Stimulated activated CD8-positive, alpha-beta memory T cell treated with anti-CD3 and anti-CD28 coated beads, Interleukin-4, amount 100 ng/mL, for 1 hour (primary cell): ENCODE measurements around the gene CENPL.
"Not testable (repeated sequence)": the region's sequence is repeated elsewhere in the genome, so short reads cannot be mapped to it uniquely, and the experiment has no call there.

Experiments used
- DNase-seq, 2 donors: peaks; one replicate each; pipeline ENCODE4 v3.0.0-alpha.2; 2020; ENCODE audit warnings: low read depth in 2 of 2, low spot score in 1 of 2

Gene CENPL, protein sequence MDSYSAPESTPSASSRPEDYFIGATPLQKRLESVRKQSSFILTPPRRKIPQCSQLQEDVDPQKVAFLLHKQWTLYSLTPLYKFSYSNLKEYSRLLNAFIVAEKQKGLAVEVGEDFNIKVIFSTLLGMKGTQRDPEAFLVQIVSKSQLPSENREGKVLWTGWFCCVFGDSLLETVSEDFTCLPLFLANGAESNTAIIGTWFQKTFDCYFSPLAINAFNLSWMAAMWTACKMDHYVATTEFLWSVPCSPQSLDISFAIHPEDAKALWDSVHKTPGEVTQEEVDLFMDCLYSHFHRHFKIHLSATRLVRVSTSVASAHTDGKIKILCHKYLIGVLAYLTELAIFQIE

GRCh38 chr1:173824315-173825081 is at the start of gene CENPL, which contains the start of gene DARS2:
CENPL (minus strand) TSS chr1:173824883; CDS start chr1:173811299, 13,584 bp downstream.
DARS2 (plus strand) TSS chr1:173824673; CDS start chr1:173825230, 557 bp downstream.
- peak; percentile 63 to 83 for DNase-seq

GRCh38 chr1:173871500-173871899 is 46.8 kb upstream of the CENPL start:
- no peak for DNase-seq

GRCh38 chr1:173871091-173871490 is 46.4 kb upstream of the CENPL start:
- DNase-seq, result no peak

- no peak for DNase-seq
These were observed 45.8 kb upstream of the CENPL start for GRCh38 chr1:173870252-173871075.

- no peak for DNase-seq
These were observed 44.3 kb upstream of the CENPL start for GRCh38 chr1:173869021-173869359.

DNA sequence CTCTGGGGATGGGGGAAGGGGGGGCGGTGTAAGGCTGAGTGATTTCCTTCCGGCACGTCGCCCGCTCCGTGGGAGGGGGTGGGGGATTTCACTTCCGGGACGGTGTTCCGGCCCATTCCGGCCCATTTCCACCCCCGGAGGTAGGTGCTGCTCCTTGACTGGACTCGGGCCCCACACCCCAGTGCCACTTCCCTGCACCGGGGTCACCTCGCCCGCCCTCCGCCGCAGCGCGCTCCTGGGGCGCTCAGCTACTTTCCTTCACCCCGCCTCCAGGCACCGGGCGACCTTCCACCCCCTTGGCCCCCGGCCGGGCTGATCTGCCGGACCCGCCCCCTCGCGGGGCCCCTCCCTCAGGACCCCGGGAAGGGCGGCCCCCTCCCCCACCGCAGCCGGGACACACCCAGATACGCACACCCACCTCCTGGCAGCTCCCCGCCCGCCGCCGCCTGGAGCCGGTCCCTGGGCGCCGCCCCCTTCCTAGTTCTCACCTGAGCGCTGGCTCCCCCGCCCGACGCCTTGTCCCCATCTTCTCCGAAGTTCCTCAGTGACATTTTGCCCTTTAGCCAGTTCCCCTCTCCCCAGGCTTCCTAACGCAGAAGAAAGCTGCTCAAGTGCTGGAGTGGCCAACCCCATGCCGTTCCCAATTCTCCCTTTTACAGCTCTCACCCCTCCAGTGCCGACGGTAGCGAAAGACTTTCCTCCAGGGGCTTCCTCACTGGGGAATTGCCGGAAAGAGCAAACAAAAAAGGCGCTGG is 43.8 kb upstream of the CENPL start, which contains the start of gene ZBTB37:
TSS of gene ZBTB37 (plus strand) at position 115 of the 755 bp plus-strand sequence. CDS start 1,846 bp downstream, outside the sequence.
- peak; percentile 75 to 87 for DNase-seq

DNA sequence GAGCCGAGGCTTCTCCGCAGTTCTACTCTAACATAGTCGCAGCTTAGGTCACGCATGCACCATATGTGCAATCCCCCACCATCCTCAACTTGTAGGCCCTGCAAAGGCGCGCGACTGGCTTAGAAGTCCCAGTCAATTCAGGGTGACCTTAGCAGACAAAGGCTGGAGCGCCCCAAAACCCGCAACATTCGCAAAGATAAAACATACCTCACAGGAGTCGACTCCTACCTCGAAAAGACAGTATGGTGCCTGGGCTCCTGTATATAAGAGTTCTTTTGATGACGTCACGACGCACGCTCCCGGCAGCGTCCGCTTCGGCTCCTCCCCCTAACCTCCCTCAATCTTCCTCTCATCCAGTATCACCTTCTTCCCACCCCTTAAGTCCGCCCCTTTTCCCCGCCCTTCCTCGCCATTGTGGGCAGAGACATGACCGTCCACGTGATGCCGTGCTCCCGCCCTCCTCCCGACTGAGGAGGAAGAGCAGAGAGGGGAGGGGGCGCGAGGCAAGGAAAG is 43.1 kb upstream of the CENPL start, which contains the start of gene GAS5:
TSS of gene GAS5 (minus strand) at position 237 of the 513 bp plus-strand sequence.
- peak; percentile 95 to 97 for DNase-seq

- no peak for DNase-seq
These were observed 42.6 kb upstream of the CENPL start for GRCh38 chr1:173867141-173867752.

GRCh38 chr1:173866413-173867115 is 41.9 kb upstream of the CENPL start:
- DNase-seq, result no peak

DNA sequence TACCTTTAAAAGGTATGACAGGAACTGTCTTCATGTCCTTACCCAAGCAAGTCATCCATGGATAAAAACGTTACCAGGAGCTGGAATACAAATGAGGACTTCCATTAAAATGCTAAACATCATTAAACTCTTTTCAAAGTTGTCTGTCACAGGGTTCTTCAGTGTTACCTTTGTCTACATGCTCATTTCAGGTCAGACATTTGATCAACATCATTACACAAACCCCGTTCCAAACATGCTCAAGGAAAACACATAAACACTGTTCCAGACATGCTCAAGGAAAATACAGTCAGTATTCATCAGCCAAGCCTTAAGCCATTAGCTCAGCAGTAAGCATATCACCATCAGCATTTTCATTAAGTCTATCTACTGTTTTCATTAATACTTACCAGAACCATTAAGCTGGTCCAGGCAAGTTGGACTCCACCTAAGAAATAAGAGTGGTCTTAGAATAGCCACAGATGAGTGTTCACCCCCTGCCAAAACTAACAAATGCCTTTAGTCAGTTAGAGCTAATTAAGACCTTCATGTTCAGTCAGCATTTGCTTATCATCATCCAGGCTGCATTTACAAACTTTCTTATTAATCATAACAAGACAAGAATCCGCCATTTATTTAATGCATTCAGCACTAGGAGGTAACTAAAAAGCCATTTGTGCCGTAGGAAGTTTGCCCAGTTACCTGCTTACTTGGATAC is 40.9 kb upstream of the CENPL start:
- DNase-seq, result no peak

DNA sequence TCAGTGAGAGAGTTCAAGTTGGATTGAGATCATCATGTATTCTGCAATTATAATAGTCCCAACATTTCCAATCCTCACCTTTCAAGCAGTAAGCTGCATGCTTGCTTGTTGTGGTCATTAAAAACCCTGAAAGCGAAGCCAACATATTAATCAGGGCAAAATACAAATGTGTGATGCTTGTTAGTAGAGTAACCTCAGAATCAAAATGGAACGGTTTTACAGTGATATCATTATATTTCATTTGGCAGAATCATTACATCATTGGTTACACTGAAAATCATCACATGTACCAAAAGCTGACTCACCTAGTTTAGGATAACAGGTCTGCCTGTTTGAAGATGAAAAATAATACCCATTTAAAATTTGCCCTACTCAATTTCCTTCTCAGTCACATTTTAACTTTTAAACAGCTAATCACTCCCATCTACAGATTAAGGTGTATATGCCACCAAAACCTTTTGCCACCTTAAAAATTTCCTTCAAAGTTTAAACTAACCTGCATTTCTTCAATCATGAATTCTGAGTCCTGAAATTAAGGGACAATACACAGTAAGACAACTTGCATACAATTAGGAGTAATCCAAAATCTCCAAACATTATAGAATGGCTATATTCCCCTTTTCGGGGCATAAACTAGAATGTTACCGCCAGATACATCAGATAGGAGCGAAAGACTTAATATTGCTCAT is 39.6 kb upstream of the CENPL start:
- no peak for DNase-seq

DNA sequence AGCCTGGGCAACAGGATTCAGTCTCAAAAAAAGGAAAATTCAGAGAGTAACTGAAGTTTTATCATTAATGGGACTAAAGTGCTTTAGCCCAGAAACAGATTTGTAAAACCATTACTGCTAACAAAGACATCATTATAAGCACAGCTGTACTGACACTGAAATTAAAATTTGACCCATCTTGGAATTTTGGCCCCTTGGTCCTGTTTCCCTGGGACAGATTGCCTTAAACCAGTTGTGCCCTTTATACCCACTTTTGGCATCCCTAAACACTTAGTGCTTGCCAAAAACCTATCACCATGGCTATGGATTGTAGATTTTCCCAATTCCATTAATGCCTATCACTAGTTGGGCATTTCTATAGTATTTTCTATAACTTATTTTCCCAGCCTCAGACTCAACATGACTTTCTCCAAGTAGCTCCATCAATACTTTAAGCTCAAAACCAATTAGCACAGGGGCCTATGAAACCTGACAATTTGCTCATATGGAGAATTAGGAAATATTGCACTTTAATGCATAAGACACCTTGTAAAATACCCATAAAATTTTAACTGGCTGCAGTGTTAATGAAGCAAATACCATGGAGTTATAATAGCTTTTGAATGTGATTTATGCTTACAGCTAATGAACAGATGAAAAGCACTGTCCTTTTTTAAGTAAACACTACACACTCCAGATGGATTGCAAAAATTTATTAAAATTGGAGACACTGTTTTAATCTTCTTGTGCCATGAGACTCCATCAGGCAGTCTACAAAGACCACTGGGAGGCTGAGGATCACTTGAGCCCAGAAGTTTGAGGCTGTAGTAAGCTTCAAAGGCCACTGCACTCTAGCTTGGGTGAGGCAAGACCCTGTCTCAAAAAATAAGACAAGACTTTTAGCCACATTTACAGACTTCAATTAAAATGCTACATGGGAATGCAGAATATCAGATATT is 38.8 kb upstream of the CENPL start:
- DNase-seq, result no peak

DNA sequence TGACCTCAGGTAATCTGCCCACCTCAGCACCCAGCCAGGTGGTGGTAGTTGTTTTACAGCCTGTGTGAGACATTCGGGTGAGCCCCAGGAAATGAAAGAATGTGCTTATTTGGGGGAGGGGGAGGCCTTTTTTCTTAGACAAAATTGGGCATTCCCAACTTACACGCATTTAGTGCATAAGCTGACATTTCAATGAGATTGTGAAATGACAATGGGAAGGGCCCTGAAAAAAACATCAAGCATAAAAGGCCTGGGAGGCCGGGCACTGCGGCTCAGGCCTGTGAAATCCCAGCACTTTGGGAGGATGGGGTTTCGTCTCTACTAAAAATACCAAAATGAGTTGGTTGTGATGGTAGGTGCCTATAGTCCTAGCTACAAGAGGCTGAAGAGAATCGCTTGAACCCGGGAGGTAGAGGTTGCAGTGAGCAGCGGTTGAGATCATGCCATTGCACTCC is 38.1 kb upstream of the CENPL start:
- DNase-seq, result no peak

DNA sequence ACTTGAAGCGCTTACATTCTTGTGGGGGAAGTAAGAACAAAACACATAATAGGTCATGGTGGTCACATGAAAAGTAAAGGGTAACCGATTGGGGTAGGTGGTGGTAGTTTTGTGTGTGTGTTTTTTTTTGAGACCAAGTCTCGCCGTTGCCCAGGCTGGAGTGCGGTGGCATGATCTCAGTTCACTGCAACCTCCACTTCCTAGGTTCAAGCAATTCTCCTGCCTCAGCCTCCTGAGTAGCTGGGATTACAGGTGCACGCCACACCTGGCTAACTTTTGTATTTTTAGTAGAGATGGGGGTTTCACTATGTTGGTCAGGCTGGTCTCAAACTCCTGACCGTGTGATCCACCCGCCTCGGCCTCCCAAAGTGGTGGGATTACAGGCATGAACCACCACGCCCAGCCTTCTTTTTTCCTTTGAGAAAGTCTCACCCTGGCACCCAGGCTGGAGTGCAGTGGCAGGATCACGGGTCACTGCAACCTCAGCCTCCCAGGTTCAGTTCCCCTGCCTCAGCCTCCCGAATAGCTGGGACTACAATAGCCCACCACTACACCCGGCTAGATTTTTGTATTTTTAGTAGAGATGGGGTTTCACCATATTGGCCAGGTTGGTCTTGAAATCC is 37.6 kb upstream of the CENPL start:
- DNase-seq, result not testable (repeated sequence)

DNA sequence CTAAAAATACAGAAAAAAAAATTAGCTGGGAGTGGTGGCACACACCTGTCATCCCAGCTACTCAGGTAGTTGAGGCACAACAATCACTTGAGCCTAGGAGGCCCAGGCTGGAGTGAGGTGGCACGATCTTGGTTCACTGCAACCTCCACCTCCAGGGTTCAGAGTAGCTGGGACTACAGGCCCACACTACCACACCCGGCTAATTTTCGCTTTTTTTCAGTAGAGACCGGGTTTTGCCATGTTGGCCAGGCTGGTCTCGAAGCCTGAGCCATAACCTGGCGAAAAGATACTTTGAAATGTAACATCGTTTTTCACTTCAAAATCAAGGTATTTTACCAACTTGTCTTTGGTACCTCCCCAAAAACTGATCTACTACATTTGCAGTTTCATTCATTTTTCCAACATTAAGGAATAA is 37.1 kb upstream of the CENPL start:
- DNase-seq, result no peak

DNA sequence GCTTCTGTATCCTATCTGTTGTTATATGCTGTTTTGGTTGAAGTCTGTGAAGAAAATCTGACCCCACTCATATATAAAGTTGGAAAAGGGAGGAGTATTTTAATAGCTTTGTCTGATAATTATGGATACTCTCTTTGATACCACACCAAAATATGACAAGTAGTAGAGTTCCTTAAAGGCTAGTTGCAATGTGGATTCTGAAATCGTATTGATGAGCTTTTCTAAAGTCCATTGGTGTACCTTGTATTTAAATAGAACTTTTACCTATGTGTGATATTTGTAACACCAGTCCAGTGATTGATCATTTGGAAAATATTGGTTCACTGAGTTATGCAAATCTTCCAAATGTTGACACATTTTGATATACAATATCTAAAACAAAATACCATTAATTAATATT is 35.4 kb upstream of the CENPL start:
- no peak for DNase-seq
